ENCODE results near the gene SLC26A3. TPM values are rescaled to one million over a fixed set of nuclear protein-coding genes. Genes with fewer than 3 reads are reported as not detected.

The SLC26A3 gene
- total RNA-seq, 1 donor from 2014 or later = not detected

GRCh38 chr7:107779647-107780099 is 23.4 kb downstream of the SLC26A3 start:
- Histone ChIP-seq H3K27me3 (no peaks in the 10 kb centered on the region), H3K4me3 (no peak overlapping the region), H3K27ac (no peak overlapping the region), H3K4me1 (no peaks in the 10 kb centered on the region), H3K9me3 (no peaks in the 10 kb centered on the region), H3K36me3 (no peaks in the 10 kb centered on the region)
- TF ChIP-seq CTCF (IDR thresholded peaks at IDR 0.05) = no peak
- no peak for TF ChIP-seq POLR2AphosphoS5 (IDR thresholded peaks at IDR 0.05; ENCODE audit: insufficient read depth in 1 of 2, low read depth in 1 of 2)
- DNase-seq (ENCODE audit: extremely low spot score in 2 of 2) = no peak
- intact Hi-C loops (cut with DNase I) = no loop called here

- H3K4me3 ChIP-seq = no peak overlapping the region
- H3K27ac ChIP-seq = no peak overlapping the region
- H3K27me3 ChIP-seq = no peaks in the 10 kb centered on the region
- H3K4me1 ChIP-seq = no peaks in the 10 kb centered on the region
- TF ChIP-seq POLR2AphosphoS5 (IDR thresholded peaks at IDR 0.05; ENCODE audit: insufficient read depth in 1 of 2, low read depth in 1 of 2) (no peak), POLR2A (IDR thresholded peaks at IDR 0.05) (no peak), CTCF (IDR thresholded peaks at IDR 0.05) (no peak)
- no peaks in the 10 kb centered on the region for H3K36me3 ChIP-seq
- DNase-seq (ENCODE audit: extremely low spot score in 2 of 2) = no peak
- H3K9me3 ChIP-seq = no peaks in the 10 kb centered on the region
- intact Hi-C loops (cut with DNase I) = no loop called here
These were observed 24.7 kb downstream of the SLC26A3 start for GRCh38 chr7:107778283-107778682.

GRCh38 chr7:107777702-107778101 is 25.3 kb downstream of the SLC26A3 start:
- no peak for DNase-seq (ENCODE audit: extremely low spot score in 2 of 2)
- intact Hi-C loops (cut with DNase I) = no loop called here
- no peak overlapping the region for H3K4me3 ChIP-seq
- TF ChIP-seq CTCF (IDR thresholded peaks at IDR 0.05) = no peak
- no peak for TF ChIP-seq POLR2A (IDR thresholded peaks at IDR 0.05)
- TF ChIP-seq POLR2AphosphoS5 (IDR thresholded peaks at IDR 0.05; ENCODE audit: insufficient read depth in 1 of 2, low read depth in 1 of 2) = no peak
- no peaks in the 10 kb centered on the region for H3K36me3 ChIP-seq
- no peak overlapping the region for H3K27ac ChIP-seq
- no peaks in the 10 kb centered on the region for H3K27me3 ChIP-seq
- no peaks in the 10 kb centered on the region for H3K9me3 ChIP-seq
- no peaks in the 10 kb centered on the region for H3K4me1 ChIP-seq

GRCh38 chr7:107773027-107773426 is 30.0 kb downstream of the SLC26A3 start:
- Histone ChIP-seq H3K36me3 (no peaks in the 10 kb centered on the region), H3K27ac (no peak overlapping the region), H3K4me1 (no peaks in the 10 kb centered on the region), H3K4me3 (no peak overlapping the region), H3K27me3 (no peaks in the 10 kb centered on the region), H3K9me3 (no peaks in the 10 kb centered on the region)
- no peak for DNase-seq (ENCODE audit: extremely low spot score in 2 of 2)
- intact Hi-C loops (cut with DNase I) = no loop called here
- TF ChIP-seq POLR2AphosphoS5 (IDR thresholded peaks at IDR 0.05; ENCODE audit: insufficient read depth in 1 of 2, low read depth in 1 of 2) = no peak
- no peak for TF ChIP-seq POLR2A (IDR thresholded peaks at IDR 0.05)
- no peak for TF ChIP-seq CTCF (IDR thresholded peaks at IDR 0.05)

GRCh38 chr7:107768263-107768662 is 34.8 kb downstream of the SLC26A3 start:
- Histone ChIP-seq H3K9me3 (no peaks in the 10 kb centered on the region), H3K4me1 (no peaks in the 10 kb centered on the region), H3K36me3 (no peaks in the 10 kb centered on the region), H3K27me3 (no peaks in the 10 kb centered on the region), H3K4me3 (no peak overlapping the region), H3K27ac (no peak overlapping the region)
- intact Hi-C loops (cut with DNase I) = no loop called here
- DNase-seq (ENCODE audit: extremely low spot score in 2 of 2) = no peak
- no peak for TF ChIP-seq POLR2A (IDR thresholded peaks at IDR 0.05)
- no peak for TF ChIP-seq POLR2AphosphoS5 (IDR thresholded peaks at IDR 0.05; ENCODE audit: insufficient read depth in 1 of 2, low read depth in 1 of 2)
- TF ChIP-seq CTCF (IDR thresholded peaks at IDR 0.05) = no peak
